ENCODE data around the gene RYR2. TPM values are rescaled to one million over a fixed set of nuclear protein-coding genes. Genes with fewer than 3 reads are reported as not detected.
"Not testable (repeated sequence)": the region's sequence is repeated elsewhere in the genome, so short reads cannot be mapped to it uniquely, and the experiment has no call there.

RYR2 gene
- polyA plus RNA-seq, 1 donor, result 3.1 TPM

DNA sequence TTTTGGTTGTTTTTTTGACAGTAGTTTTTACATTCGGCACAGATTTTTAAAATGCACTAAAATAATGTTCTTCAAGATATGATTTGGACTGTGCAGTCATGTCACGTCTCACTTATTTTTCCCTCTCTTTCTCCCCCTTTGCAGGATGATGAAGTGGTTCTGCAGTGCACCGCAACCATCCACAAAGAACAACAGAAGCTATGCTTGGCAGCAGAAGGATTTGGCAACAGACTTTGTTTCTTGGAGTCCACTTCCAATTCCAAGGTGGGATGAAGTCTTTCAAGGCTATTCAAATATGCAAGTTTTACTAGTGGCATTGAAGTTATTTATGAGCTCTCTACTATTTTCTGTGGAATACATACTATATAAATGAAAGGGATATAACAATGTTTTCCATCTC, 228.4 kb downstream of the RYR2 start:
- DNase-seq, result no peak

DNA sequence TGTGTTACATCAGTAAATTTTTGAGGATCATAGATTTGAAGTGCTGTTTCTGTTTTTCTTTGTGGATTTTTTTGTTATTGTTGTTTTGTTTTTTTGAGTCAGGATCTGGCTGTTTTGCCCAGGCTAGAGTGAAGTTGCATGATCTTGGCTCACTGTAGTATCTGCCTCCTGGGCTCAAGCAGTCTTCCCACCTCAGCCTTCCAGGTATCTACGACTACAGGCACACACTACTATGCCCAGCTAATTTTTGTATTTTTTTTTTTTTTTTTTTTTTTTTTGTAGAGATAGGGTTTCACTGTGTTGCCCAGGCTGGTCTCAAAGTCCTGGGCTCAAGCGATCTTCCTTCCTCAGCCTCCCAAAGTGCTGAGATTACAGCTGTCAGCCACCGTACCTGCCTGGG, 236.0 kb downstream of the RYR2 start:
- not testable (repeated sequence) for DNase-seq

DNA sequence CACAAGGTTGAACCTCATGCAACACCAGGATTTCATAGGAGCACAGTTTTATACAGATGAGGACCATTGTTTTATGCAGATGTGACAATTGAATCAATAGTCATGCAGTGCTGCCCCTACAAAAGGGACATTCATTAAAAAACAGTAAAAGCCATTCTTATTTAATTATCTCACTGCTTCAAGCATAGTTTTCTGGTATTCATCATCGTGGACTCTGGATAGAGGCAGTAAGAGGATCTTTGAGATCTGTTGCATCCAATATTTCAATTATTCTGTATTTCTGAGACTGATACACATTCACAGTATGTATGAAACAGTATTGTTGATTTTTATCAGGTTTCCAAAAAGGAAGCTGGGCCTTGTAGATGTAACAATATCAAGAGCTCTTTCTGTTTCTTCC, 237.6 kb downstream of the RYR2 start:
- no peak for DNase-seq

DNA sequence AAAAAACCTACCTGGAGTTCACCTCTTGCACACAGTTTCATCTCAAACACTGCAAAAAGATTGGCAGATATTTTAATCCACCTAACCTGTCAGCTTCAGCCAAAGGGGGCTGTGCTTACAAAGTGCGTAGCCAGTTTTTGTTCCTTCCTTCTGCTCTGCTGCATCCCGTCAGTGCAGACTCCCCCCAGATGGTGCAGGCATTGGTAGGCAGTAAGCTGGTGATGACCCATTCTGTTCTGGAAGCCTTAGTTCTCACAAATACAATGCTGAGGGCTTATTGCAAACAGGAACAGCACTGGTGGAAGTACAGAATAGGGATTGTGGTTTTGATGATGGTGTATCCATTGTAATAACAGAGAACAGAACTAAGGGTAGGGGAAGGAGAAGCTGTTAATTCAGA, 239.5 kb downstream of the RYR2 start:
- DNase-seq, result no peak

DNA sequence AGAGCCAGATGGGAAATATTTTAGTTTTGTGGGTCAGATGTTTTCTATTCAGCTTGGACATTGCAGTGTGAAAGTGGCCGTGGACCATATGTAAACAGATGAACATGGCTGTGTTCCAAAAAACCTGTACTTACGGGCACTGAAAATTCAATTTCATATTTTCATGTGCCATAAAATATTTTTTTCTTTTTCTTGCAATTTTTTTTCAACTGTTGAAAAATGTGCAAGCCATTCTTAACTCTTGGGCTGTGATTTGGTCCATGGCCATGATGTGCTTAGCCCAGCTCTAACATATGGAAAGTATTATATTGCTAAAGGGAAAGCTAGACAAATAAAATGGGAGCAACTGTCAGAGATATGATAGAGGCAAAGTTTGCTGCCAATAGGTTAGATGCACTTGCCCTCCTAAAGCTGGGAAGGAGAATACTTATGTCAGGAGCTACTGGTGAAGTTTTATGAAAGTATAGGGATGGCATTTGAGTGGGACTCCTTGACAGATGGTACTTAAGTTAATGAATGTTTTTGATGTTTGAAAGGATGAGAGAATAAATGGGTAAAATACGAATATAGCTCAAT, 240.3 kb downstream of the RYR2 start:
- peak; percentile 41 for DNase-seq

DNA sequence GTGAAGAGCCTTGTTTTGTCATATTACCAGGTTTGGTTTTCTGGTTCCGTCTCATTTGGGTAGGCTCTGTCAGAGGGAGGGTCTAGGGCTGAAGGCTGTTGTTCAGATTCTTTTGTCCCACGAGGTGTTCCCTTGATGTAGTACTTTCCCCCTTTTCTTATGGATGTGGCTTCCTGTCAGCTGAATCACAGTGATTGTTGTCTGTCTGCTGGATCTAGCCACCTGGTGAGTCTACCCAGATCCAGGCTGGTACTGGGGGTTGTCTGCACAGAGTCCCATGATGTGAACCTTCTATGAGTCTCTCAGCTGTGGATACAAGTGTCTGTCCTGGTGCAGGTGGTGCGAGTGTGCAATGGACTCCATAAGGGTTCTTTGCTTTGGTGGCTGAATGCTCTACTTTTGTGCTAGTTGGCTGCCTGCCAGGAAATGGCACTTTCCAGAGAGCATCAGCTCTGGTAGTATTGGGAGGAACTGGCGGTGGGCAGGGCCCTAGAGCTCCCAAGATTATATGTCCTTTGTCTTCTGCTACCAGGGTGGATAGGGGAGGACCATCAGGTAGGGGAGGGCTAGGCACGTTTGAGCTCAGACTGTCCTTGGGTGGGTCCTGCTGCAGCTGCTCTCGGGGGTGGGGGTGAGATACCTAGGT, 246.0 kb downstream of the RYR2 start:
- DNase-seq, result no peak

DNA sequence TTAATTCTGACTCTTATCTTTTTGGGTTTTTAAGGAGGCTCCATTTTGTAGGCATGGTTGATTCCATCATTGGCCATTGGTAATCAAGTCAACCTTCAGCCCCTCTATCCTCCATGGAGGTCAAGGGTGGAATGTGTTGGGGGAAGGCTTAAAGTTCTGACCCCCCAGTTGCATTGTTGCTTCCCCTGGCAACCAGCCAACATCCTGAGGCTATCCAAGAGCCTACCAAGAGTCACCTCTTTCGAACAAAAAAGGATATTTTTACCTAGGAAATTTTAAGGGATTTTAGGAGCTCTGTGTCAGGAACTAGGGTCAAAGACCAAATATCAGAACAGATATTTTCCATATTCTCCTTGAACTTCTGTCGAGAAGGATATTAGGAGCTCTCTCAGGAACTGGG, 251.8 kb downstream of the RYR2 start:
- no peak for DNase-seq

DNA sequence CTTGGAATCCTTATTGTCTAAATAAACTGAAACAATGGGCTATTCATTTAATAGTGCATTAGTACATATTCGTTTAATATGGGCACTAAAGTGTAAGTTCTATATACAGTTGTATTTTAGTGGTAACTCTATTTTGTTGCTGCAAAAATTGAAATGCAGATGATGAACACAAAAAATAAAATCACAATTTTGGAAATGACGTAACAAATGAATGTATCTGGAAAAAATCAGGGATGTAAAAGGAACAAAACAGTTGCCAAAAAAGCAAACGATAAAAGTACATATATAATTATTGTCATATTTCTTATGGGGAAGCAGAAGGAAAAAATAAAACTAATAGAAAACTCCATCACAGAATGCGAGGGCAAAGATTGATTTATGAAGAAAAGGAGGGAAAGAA, 254.9 kb downstream of the RYR2 start:
- DNase-seq, result no peak

DNA sequence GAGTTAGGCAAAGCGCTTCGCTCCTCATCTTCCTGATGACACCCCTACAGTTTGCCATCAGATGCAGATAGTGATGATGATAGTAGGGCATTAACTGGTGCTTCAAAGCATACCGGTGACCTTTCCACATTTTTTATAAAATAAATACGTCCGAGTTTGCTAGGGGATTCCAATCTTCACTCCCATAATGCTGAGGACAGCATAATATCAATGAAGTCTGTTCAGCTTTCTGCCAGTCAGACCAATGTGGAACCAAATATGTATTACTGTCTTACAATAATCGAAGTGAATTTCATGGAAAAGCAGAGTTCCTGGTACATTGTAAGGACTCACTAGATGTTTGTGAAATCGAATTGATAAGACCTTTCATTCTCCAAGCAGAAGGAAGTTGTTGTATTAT, 258.7 kb downstream of the RYR2 start:
- DNase-seq, result no peak

DNA sequence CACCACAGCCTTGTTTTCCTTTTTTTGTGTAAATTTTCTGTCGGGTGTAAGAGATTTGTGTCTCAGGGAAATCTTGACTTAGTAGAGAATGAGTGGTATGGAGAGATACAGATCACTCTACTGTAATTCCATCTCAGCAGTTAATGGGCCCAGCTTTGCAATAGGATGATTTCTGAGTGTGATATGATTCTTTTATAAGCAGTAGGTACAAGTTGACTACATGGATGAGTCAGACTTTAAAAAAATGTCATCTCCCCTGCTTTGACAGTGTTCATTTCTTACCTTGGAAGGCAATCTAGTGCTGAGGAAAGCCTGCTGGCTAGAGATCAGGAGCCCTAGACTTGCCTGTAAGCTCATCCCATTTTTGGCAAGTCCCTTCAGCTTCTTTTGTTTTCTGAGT, 261.9 kb downstream of the RYR2 start:
- no peak for DNase-seq

DNA sequence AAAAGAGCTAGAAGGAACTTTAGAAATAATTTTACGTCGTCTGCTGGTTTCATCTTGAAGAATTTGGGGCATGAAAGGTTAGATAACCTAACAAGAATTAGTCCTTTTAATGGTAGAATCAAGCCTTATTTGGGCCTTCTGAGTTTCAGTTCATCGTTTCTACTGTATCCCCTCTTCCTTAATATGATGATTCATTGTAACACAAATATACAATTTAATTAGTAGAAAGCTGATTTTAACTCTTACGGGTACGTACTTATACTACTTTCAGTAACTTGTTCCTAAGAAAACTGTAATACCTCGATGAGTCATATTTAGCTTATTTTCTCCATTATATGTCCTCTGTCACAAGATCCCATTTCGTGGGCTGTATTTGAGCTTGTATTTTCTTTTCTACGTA, 264.7 kb downstream of the RYR2 start:
- no peak for DNase-seq

DNA sequence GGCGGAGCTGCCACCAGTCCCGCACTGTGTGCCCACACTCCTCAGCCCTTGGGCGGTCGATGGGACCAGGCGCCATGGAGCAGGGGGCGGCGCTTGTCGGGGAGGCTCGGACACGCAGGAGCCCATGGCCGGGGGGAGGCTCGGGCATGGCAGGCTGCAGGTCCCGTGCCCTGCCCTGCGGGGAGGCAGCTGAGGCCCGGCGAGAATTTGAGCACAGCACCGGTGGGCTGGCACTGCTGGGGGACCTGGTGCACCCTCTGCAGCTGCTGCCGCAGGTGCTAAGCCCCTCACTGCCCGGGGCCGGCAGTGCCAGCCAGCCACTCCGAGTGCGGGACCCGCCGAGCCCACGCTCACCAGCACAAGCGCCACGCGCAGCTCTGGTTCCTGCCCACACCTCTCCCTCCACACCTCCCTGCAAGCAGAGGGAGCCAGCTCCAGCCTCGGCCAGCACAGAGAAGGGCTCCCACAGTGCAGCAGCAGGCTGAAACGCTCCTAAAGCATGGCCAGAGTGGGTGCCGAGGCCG, 267.7 kb downstream of the RYR2 start:
- peak; percentile 3 for DNase-seq

DNA sequence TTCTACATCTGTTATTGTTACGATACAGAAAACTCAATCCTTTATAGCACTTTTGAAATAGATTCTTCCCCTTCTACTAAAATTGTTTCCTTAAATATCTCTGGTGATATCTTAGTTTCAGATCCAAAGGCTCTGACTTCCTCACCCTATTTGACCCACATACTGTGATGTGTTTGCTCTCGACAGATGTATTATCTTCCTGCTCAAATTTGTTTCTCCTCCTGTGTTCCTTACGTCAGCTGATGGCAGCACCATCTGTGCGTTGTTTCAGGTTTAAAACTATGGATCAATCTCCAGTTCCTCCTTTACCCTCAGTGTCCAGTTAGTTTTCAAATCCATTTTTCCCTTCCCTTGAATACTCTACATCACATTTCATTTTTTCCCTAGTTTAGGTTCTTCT, 274.4 kb downstream of the RYR2 start:
- DNase-seq, result no peak

DNA sequence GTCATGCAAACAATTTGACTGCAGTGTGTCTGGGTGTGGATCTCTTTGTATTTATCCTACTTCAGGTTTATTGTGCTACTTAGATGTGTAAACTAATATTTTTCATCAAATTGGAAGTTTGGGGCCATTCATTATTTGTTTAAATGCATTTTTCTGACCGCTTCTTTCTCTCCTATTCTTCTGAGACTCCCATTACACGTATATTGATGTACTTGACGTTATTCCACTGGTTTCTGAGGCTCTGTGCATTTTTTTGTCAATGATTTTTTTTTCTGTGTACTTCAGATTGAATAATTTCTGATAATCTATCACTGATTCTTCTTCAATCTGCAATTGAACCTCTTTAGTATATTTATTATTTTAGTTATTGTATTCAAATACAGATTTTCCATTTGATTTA, 276.8 kb downstream of the RYR2 start:
- DNase-seq, result no peak

DNA sequence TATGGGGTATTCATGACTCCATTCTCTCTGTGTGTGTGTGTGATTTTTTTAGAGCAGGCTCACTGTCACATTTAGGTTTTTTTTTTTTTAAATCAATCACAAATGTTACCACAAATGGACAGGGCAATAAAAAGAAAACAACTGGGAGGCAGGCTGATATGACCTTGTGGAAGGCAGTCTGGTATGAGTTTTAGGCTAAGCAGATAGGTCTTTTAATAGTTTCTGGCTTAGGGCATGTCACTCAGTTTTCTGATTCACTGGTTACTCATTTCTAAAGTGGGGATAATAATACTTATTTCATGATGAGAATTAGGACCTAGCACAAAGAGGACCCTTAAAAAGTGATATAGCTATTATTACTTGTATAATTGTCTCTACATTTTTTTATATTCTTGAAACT, 278.9 kb downstream of the RYR2 start:
- DNase-seq, result no peak

DNA sequence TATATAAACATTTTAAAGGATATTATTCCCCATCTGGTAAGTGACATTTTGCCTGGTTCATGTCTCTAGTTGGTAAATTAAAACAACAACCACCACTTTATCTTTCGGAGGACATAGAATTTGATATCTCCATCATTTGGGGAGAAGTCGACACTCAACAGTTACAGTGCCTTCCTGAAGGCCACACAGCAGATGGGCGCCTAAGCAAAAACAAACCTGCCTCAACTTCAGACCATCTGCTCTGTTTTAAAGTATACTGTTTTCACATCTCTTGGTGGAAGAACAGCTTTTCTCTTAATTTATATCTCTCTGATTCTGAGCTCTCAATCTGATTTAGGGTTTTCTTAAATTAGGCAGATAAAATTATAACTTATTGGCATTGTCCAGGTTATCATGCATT, 282.2 kb downstream of the RYR2 start:
- DNase-seq, result no peak

DNA sequence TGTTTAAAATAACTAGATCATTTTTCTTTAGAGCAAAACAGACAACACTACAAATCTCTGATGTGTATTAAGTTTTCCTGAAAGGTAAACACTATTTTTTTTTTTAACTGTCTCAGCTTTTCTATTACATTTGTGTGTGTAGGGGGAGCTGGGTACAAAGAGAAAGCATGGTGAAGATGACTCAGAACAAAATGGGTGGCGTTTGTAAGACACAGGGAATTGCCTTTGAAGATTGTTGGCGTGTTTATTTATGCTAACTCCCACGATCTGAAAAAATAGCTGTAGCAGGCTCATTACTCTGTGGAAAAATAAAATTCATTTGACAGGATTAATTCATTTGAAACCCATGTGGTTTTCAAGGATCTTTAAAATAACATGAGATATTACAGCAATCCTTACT, 285.1 kb downstream of the RYR2 start:
- no peak for DNase-seq

DNA sequence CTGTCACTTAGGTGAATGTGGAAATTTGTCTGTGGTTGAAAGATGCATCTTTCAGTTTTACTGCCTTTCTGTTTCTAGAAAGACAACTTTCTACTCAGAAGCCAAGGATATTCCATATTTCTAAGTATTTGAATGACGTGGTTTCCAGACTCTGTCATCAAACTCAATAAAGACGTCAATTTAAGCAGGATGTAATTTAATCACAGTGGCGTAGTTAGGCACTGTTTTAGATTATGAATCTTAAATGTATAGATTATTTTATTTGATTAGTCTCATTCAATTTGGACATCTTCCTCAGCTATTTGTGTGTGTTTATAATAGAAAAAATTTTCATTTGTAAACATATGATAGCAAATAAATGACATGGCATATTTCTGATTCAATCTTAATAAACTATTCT, 298.9 kb downstream of the RYR2 start:
- DNase-seq, result no peak

DNA sequence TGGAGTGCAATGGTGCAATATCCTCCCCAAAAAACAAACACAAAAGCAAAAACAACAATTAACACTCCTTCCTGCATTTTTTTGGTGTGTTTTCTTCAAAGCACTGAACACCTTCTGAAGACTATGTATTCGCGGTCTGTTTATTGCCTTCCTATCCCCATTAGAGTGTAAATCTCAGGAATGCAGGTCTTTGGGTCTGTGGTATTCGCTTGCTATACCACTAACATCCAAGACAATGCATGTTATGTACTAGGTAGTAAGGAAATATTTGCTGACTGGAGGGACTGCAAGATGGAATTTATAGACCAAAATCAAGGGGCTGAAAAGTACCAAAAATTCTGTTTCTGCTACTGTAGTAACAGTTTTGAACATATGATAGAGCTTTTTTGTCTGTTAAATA, 299.4 kb downstream of the RYR2 start:
- no peak for DNase-seq

DNA sequence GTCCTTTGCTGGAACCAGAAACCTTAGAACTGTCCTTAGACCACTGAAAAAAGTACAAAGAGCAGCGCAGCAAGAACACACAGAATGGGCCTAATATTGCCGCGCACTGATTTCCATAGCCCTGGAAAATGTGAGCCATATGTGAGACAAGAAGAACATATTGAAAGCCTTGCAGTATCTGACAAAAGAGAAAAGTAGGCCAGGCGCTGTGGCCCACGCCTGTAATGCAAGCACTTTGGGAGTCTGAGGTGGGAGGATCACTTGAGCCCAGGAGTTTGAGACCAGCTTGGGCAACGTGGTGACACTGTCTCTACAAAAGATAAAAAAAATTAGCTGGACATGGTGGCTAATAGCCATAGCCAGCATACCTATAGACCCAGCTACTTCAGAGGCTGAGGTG, 300.7 kb downstream of the RYR2 start:
- DNase-seq, result no peak

DNA sequence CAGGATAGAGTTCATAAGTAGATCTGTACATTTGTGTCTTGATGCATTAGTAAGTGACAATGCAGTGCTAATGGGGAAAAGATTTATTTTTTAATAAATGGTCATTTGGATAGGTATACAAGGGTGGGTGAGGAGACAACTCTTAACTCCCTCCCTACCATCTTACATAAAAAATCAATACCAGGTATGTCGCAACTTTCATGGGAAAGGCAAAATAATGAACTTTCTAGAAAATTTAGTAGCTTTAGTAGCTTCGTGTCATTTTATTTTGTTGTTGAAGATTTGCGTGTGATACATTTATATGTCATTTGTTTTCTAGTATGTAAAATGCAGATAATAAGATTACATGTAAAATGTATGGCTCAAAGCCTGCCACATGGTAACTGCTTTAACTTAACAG, 310.8 kb downstream of the RYR2 start:
- no peak for DNase-seq

DNA sequence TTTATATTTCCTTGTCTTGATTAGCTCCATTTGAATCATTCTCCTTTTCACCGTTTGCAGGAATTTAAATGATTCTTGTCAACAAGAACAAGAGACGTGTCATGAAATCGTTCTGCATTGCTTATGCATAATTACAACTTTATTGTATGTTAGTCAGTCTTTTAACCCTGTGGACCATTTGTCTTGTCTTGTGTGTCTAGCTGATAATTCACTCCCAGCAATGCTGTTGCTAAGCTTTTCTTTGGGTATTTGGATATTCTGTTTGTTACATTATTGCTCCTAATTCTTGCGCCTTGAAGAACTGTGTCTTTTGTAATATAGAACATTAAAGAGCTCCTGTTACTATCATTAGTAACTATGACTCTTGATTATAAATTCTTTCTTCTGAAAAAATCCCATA, 311.9 kb downstream of the RYR2 start:
- no peak for DNase-seq

DNA sequence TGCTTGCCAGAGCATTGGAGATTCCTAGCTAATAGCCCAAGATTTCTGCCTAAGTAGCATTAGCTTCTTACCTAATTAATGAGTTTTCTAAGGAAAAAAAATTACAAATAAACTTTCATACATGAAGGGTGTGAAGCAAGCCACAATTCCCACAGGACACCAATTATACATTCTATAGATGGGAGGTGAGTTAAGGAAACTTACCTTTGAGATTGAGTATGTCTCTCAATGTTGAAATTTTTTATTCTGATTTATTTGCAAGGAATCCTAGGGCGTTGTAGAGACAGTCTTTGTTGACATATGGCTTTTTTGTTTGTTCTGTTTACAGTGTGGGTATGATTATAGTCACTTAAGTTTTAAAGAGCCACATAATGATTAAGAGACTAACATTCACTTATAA, 313.0 kb downstream of the RYR2 start:
- DNase-seq, result no peak

DNA sequence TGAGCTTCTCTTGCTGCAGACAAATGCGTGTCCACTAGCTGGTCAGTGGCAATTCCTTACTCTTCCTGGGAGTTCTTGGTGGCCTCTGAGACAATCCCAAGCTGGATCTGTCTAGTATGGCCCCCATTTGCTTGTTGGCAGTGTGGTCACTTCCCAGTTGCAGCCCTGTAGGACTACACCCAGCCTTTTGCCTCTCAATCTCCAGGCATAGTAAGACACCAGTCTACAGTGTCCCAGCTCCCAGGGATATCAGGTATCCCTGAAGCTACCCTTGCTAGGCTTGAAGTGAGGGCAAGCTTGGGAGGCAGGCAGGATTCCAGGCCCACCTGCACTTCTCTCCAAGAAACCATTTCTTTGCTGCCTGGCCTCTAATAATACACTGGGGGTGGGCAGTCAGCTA, 316.6 kb downstream of the RYR2 start:
- DNase-seq, result no peak

DNA sequence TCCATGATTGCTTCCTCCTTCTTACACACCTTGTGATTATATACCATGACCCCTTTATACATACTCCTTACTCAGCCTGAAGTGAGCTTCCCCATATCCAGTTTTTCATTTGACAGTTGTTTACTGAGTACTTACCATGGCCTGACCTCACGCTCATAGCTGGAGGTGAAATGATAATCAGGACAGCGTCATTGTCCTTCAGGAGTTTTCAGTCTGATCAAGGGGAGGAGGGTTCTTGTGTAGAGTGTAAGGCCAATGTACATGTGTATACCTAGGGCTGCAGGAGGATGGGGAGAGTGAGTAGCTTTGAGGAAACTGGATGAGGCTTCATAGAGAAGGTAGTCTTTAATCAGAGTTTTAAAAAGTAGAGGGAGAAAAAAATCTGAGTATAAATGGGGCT, 325.8 kb downstream of the RYR2 start:
- no peak for DNase-seq
